ENCODE measurements around the gene SEMA7A.

SEMA7A gene

DNA sequence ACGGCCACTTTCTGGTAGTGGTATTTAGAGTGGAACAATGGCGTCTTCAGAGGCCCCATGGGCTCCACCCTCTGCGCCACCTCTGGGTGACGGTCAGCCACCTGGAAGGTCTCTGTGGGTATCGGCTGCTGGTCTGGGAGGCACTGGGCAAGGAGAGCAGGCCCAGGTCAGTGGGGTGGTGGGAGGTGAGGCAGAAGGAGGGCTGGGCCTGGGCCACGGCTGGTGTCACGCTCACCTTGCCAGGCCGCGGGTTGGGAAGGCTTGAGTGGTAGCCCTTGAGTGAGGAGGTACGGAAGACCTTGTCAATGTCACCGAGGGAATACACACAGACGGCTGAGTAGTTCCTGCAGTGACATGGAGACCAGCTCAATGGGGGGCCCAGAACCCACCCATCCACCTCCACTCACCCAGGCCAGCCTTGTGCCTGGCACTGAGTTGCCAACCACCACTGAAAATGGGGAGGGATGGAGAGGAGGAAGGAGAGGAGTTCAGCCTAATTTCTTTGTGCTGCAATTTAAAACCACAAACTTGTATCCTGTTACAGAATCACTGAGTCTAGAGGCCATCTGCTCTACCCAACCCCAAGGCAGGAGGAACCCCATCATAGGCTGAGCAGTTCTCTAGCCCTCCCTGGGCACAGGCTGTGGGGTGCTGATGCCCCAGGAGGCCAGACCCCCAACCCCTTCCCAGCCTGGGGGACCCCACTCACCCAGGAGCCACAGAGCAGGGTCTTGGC is 19.0 kb downstream of the SEMA7A start:
- Histone ChIP-seq H4K8ac (ENCODE audit: low read length) (no peak overlapping the region), H4K91ac (ENCODE audit: low read length) (no peak overlapping the region), H2BK120ac (ENCODE audit: low read depth, low read length) (no peak overlapping the region), H2AK5ac (ENCODE audit: low read length, severe bottlenecking) (no peak overlapping the region), H3K9me3 (ENCODE audit: control insufficient read depth, low read length) (no peaks in the 10 kb centered on the region), H3K18ac (ENCODE audit: low read depth in 1 of 2, low read length in 2 of 2) (no peak overlapping the region), H2BK12ac (ENCODE audit: low read length in 2 of 2) (no peak overlapping the region), H3K23ac (ENCODE audit: low read length in 2 of 2) (no peak overlapping the region), H2AFZ (ENCODE audit: low read depth, low read length) (no peak overlapping the region), H3K27me3 (ENCODE audit: control insufficient read depth in 1 of 2, insufficient read depth in 1 of 2, low read length in 2 of 2) (no peaks in the 10 kb centered on the region), H3K4me3 (ENCODE audit: insufficient read depth in 1 of 2, low read depth in 1 of 2, low read length in 2 of 2) (no peak overlapping the region), H2BK5ac (ENCODE audit: low read depth, low read length, poor library complexity, severe bottlenecking) (no peak overlapping the region), H3K9ac (ENCODE audit: low read length) (no peak overlapping the region), H3K36me3 (ENCODE audit: control insufficient read depth in 1 of 2, insufficient read depth in 2 of 2, low read depth in 1 of 2, low read length in 2 of 2) (peaks cover 66 to 84% of the 10 kb centered on the region in 2 experiments), H3K4me2 (ENCODE audit: low read length, poor library complexity, severe bottlenecking) (no peak overlapping the region), H2BK15ac (ENCODE audit: low read depth, poor library complexity, severe bottlenecking) (no peak overlapping the region), H3K79me1 (replicated peaks; ENCODE audit: low read length, poor library complexity, severe bottlenecking) (peaks cover 13% of the 10 kb centered on the region), H3K14ac (ENCODE audit: low read length in 2 of 2) (no peak overlapping the region), H3K27ac (ENCODE audit: low read length, poor library complexity, severe bottlenecking) (no peak overlapping the region), H3K4me1 (ENCODE audit: control insufficient read depth, insufficient read depth, low read depth, low read length) (peaks cover 55% of the 10 kb centered on the region), H3K4ac (ENCODE audit: low read depth in 1 of 2, low read length in 2 of 2) (no peak overlapping the region)
- WGBS, result 96% methylated on average over 5 of the region's 12 CpGs
- no peak for DNase-seq

- Histone ChIP-seq H3K23ac (ENCODE audit: low read length in 2 of 2) (no peak overlapping the region), H3K79me1 (replicated peaks; ENCODE audit: low read length, poor library complexity, severe bottlenecking) (peaks cover 15% of the 10 kb centered on the region), H4K8ac (ENCODE audit: low read length) (no peak overlapping the region), H2AK5ac (ENCODE audit: low read length, severe bottlenecking) (peak overlapping the region; percentile 27), H3K4ac (ENCODE audit: low read depth in 1 of 2, low read length in 2 of 2) (no peak overlapping the region), H3K4me2 (ENCODE audit: low read length, poor library complexity, severe bottlenecking) (no peak overlapping the region), H3K9me3 (ENCODE audit: control insufficient read depth, low read length) (no peaks in the 10 kb centered on the region), H3K9ac (ENCODE audit: low read length) (no peak overlapping the region), H3K4me3 (ENCODE audit: insufficient read depth in 1 of 2, low read depth in 1 of 2, low read length in 2 of 2) (no peak overlapping the region), H2BK120ac (ENCODE audit: low read depth, low read length) (no peak overlapping the region), H3K36me3 (ENCODE audit: control insufficient read depth in 1 of 2, insufficient read depth in 2 of 2, low read depth in 1 of 2, low read length in 2 of 2) (peaks cover 66 to 89% of the 10 kb centered on the region in 2 experiments), H2AFZ (ENCODE audit: low read depth, low read length) (no peak overlapping the region), H3K27me3 (ENCODE audit: control insufficient read depth in 1 of 2, insufficient read depth in 1 of 2, low read length in 2 of 2) (no peaks in the 10 kb centered on the region), H2BK5ac (ENCODE audit: low read depth, low read length, poor library complexity, severe bottlenecking) (no peak overlapping the region), H2BK12ac (ENCODE audit: low read length in 2 of 2) (no peak overlapping the region), H3K27ac (ENCODE audit: low read length, poor library complexity, severe bottlenecking) (no peak overlapping the region), H4K91ac (ENCODE audit: low read length) (no peak overlapping the region), H2BK15ac (ENCODE audit: low read depth, poor library complexity, severe bottlenecking) (no peak overlapping the region), H3K14ac (ENCODE audit: low read length in 2 of 2) (no peak overlapping the region), H3K4me1 (ENCODE audit: control insufficient read depth, insufficient read depth, low read depth, low read length) (peaks cover 53% of the 10 kb centered on the region), H3K18ac (ENCODE audit: low read depth in 1 of 2, low read length in 2 of 2) (no peak overlapping the region)
- DNase-seq, result no peak
- 85% methylated on average over 5 of the region's 5 CpGs for WGBS
These were observed 19.6 kb downstream of the SEMA7A start for GRCh38 chr15:74414081-74414580.

- Histone ChIP-seq H2BK120ac (ENCODE audit: low read depth, low read length) (no peak overlapping the region), H3K9me3 (ENCODE audit: control insufficient read depth, low read length) (no peaks in the 10 kb centered on the region), H3K4me1 (ENCODE audit: control insufficient read depth, insufficient read depth, low read depth, low read length) (peaks cover 52% of the 10 kb centered on the region), H3K4me2 (ENCODE audit: low read length, poor library complexity, severe bottlenecking) (no peak overlapping the region), H3K27ac (ENCODE audit: low read length, poor library complexity, severe bottlenecking) (no peak overlapping the region), H3K18ac (ENCODE audit: low read depth in 1 of 2, low read length in 2 of 2) (no peak overlapping the region), H2BK15ac (ENCODE audit: low read depth, poor library complexity, severe bottlenecking) (no peak overlapping the region), H3K27me3 (ENCODE audit: control insufficient read depth in 1 of 2, insufficient read depth in 1 of 2, low read length in 2 of 2) (no peaks in the 10 kb centered on the region), H3K4me3 (ENCODE audit: insufficient read depth in 1 of 2, low read depth in 1 of 2, low read length in 2 of 2) (no peak overlapping the region), H3K9ac (ENCODE audit: low read length) (no peak overlapping the region), H4K8ac (ENCODE audit: low read length) (no peak overlapping the region), H3K4ac (ENCODE audit: low read depth in 1 of 2, low read length in 2 of 2) (no peak overlapping the region), H2BK12ac (ENCODE audit: low read length in 2 of 2) (no peak overlapping the region), H3K23ac (ENCODE audit: low read length in 2 of 2) (no peak overlapping the region), H3K14ac (ENCODE audit: low read length in 2 of 2) (no peak overlapping the region), H4K91ac (ENCODE audit: low read length) (no peak overlapping the region), H2AFZ (ENCODE audit: low read depth, low read length) (no peak overlapping the region), H3K79me1 (replicated peaks; ENCODE audit: low read length, poor library complexity, severe bottlenecking) (peaks cover 16% of the 10 kb centered on the region), H3K36me3 (ENCODE audit: control insufficient read depth in 1 of 2, insufficient read depth in 2 of 2, low read depth in 1 of 2, low read length in 2 of 2) (peaks cover 66 to 91% of the 10 kb centered on the region in 2 experiments), H2BK5ac (ENCODE audit: low read depth, low read length, poor library complexity, severe bottlenecking) (no peak overlapping the region), H2AK5ac (ENCODE audit: low read length, severe bottlenecking) (peak overlapping the region; percentile 27)
- no peak for DNase-seq
- WGBS, result 89% methylated on average over 9 of the region's 9 CpGs
These were observed 20.2 kb downstream of the SEMA7A start for GRCh38 chr15:74413350-74414080.

DNA sequence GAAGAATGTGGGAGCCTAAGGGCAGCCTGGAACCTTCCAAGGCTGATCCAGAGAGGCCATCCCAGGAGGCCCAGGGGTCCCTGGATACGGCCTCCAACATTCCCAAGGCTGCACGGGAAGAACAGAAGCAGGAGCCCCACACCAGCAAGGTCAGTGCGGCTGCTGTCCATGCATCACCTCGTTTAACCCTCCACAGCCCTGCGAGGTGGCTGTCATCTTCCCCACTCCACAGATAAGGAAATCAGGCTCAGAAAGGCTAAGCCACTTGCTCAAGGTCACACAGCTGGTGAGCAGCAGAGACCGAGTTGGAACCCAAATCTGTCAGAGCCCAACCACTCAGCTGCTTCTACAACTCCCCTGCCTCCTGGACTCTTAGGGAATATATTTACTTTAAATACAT is 21.6 kb downstream of the SEMA7A start:
- Histone ChIP-seq H3K18ac (ENCODE audit: low read depth in 1 of 2, low read length in 2 of 2) (no peak overlapping the region), H3K27ac (ENCODE audit: low read length, poor library complexity, severe bottlenecking) (no peak overlapping the region), H3K79me1 (replicated peaks; ENCODE audit: low read length, poor library complexity, severe bottlenecking) (peaks cover 16% of the 10 kb centered on the region), H2BK5ac (ENCODE audit: low read depth, low read length, poor library complexity, severe bottlenecking) (no peak overlapping the region), H3K27me3 (ENCODE audit: control insufficient read depth in 1 of 2, insufficient read depth in 1 of 2, low read length in 2 of 2) (no peaks in the 10 kb centered on the region), H2AFZ (ENCODE audit: low read depth, low read length) (no peak overlapping the region), H2BK12ac (ENCODE audit: low read length in 2 of 2) (no peak overlapping the region), H3K36me3 (ENCODE audit: control insufficient read depth in 1 of 2, insufficient read depth in 2 of 2, low read depth in 1 of 2, low read length in 2 of 2) (peaks cover 66 to 80% of the 10 kb centered on the region in 2 experiments), H2BK15ac (ENCODE audit: low read depth, poor library complexity, severe bottlenecking) (no peak overlapping the region), H2AK5ac (ENCODE audit: low read length, severe bottlenecking) (no peak overlapping the region), H3K23ac (ENCODE audit: low read length in 2 of 2) (no peak overlapping the region), H3K4ac (ENCODE audit: low read depth in 1 of 2, low read length in 2 of 2) (no peak overlapping the region), H3K9me3 (ENCODE audit: control insufficient read depth, low read length) (no peaks in the 10 kb centered on the region), H3K4me3 (ENCODE audit: insufficient read depth in 1 of 2, low read depth in 1 of 2, low read length in 2 of 2) (no peak overlapping the region), H3K4me2 (ENCODE audit: low read length, poor library complexity, severe bottlenecking) (no peak overlapping the region), H3K4me1 (ENCODE audit: control insufficient read depth, insufficient read depth, low read depth, low read length) (peaks cover 52% of the 10 kb centered on the region), H4K8ac (ENCODE audit: low read length) (no peak overlapping the region), H3K14ac (ENCODE audit: low read length in 2 of 2) (no peak overlapping the region), H4K91ac (ENCODE audit: low read length) (no peak overlapping the region), H3K9ac (ENCODE audit: low read length) (no peak overlapping the region), H2BK120ac (ENCODE audit: low read depth, low read length) (no peak overlapping the region)
- WGBS, result 77% methylated on average over 5 of the region's 6 CpGs
- DNase-seq, result no peak
